Measurements from ENCODE around the gene RCSD1. TPM values are rescaled to one million over a fixed set of nuclear protein-coding genes. Genes with fewer than 3 reads are reported as not detected.
A peak's percentile ranks its signal among the peaks of the same experiment; 100 is the strongest.

Gene RCSD1
- total and polyA plus RNA-seq, 10 of the 15 experiments (the other 5 are each of a cell fraction or from before 2014, with no cell fraction given), result 11.4 to 78.3 (median 71.6) TPM

GRCh38 chr1:167713330-167714081 is 83.5 kb downstream of the RCSD1 start (continued):
- TF ChIP-seq NR2C2 (IDR thresholded peaks at IDR 0.05; ENCODE audit: borderline replicate concordance, control insufficient read depth, insufficient read length, low read depth), result no peak
- no peak for TF ChIP-seq RAD21 (IDR thresholded peaks at IDR 0.05; ENCODE audit: insufficient read depth, low read depth, low read length)
- TF ChIP-seq STAT1 (conservative IDR thresholded peaks at IDR 0.05), result no peak

GRCh38 chr1:167714098-167714438 is 84.0 kb downstream of the RCSD1 start:
- peak; percentile 75 for ATAC-seq
- ChIA-PET SMC1A (ENCODE audit: uncharacterized antibody, unreplicated experiment) (interaction anchor here (0.7 to 3.0 kb wide), 6 partner anchors 9 to 221 kb away, joined by 3 to 14 read pairs (median 6); no protein-coding TSS in a partner anchor), POLR2A (interaction anchor here (0.6 to 2.4 kb wide), 9 partner anchors 8 to 312 kb away, joined by 3 to 10 read pairs (median 4); partner anchors contain the start of genes CREG1, MPC2 and MPZL1), CTCF (interaction anchor here (0.7 to 4.6 kb wide), 7 partner anchors 10 to 86 kb away, joined by 3 to 28 read pairs (median 4); no protein-coding TSS in a partner anchor), RAD21 (ENCODE audit: unreplicated experiment) (interaction anchor here (0.9 to 1.8 kb wide), 4 partner anchors 39 to 113 kb away, joined by 3 to 6 read pairs (median 4); no protein-coding TSS in a partner anchor)
- intact Hi-C loops (cut with micrococcal nuclease; ENCODE audit: unreplicated experiment) (loop anchor here (2.0 to 10.0 kb wide), 6 partner anchors 39 to 1839 kb away; partner anchors contain the start of genes DCAF6, MPC2 and POU2F1), in situ Hi-C loops (cut with MboI) (no loop called here)
- DNase-seq (ENCODE audit: low read depth, low spot score), result no peak
- Histone ChIP-seq H3K9ac (ENCODE audit: control insufficient read depth, insufficient read depth, low read length) (peak overlapping the region; percentile 89), H3K79me2 (ENCODE audit: control insufficient read depth, insufficient read depth, low read length) (no peaks in the 10 kb centered on the region), H3K9me3 (replicated peaks; ENCODE audit: control insufficient read depth, insufficient read depth, low read length) (no peaks in the 10 kb centered on the region), H3K27ac (ENCODE audit: control insufficient read depth, insufficient read depth) (peak overlapping the region; percentile 98), H3K4me3 (peak overlapping the region; percentile 95), H3K36me3 (ENCODE audit: control insufficient read depth in 2 of 2, insufficient read depth in 2 of 2, low read length in 1 of 2) (no peaks in the 10 kb centered on the region), H3K4me1 (ENCODE audit: control insufficient read depth, insufficient read depth, low read length) (peaks cover 30% of the 10 kb centered on the region), H3K27me3 (replicated peaks in 1 of 2; ENCODE audit: control insufficient read depth in 2 of 2, insufficient read depth in 2 of 2, low read length in 1 of 2) (no peaks in the 10 kb centered on the region), H2AFZ (ENCODE audit: control insufficient read depth, low read depth, low read length) (peak overlapping the region; percentile 99), H3K4me2 (ENCODE audit: control insufficient read depth, insufficient read depth) (peak overlapping the region; percentile 99), H4K20me1 (ENCODE audit: control insufficient read depth, insufficient read depth) (no peaks in the 10 kb centered on the region)
- 1% methylated on average over 26 of the region's 28 CpGs for WGBS (ENCODE audit: insufficient coverage, insufficient replicate concordance, low lambda C conversion rate, missing lambda C conversion rate)
- TF ChIP-seq EGR1 (IDR thresholded peaks at IDR 0.05; ENCODE audit: borderline replicate concordance in 1 of 2, low read depth in 2 of 2, low read length in 2 of 2), result peak in 1 of 2 experiments; percentile 18; a peak in 1 of 3 replicates
- peak; percentile 10; the same call in 1 of the 2 replicates for TF ChIP-seq NFIC (IDR thresholded peaks at IDR 0.05; ENCODE audit: low read depth, low read length)
- TF ChIP-seq RB1 (IDR thresholded peaks at IDR 0.05; ENCODE audit: borderline replicate concordance), result no peak
- TF ChIP-seq ZBTB11 (CRISPR knock-in tag; IDR thresholded peaks at IDR 0.05), result no peak
- TF ChIP-seq TCF12 (IDR thresholded peaks at IDR 0.05; ENCODE audit: low read depth, low read length), result 0 out of 2 replicates have a peak, but pooled peaks have one; percentile 2
- no peak for FAIRE-seq
- BruUV-seq (replicated peaks), result no TSS peak

All from GM12878 (cell line).